LHCN-M2 (cell line): ENCODE data around the gene BRD1. TPM values are rescaled to one million over a fixed set of nuclear protein-coding genes. Genes with fewer than 3 reads are reported as not detected.
"Not testable (repeated sequence)": the region's sequence is repeated elsewhere in the genome, so short reads cannot be mapped to it uniquely, and the experiment has no call there.

Experiments used
- DNase-seq: peaks from one replicate; pipeline ENCODE4 v3.0.0-alpha.2; 2012; ENCODE audit warnings: low read depth
- total RNA-seq: library from RNA; depleted of rRNA; stranded (reverse); fragments of >200 nt; gene quantifications from 2 replicates; pipeline ENCODE4 v1.2.3, GENCODE V29; 2014

The BRD1 gene
- total RNA-seq, 1 experiment from 2014 or later = 17.9 TPM

DNA sequence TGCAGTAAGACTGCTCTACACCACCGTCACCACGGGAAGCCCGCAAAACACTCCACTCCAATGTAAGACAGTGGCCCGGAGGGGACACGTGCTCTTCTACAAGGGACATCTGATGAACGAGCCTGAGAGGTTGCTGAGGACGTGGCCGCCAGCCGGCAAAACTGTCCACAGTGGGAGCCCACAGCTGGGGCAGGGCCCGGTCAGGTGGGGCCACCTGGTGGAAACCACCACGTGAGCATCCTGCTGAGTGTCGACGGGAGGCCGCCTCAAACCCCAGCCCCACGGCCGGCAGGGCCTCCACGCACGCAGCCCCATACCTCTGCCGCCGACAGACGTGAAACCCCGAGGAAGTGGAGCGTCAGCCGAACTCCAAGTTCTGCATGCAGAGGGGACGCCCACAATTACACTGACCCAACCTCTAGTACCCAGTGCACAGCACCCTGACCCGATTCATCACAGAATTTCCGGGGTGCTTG is 42.6 kb downstream of the BRD1 start:
- no peak for DNase-seq

DNA sequence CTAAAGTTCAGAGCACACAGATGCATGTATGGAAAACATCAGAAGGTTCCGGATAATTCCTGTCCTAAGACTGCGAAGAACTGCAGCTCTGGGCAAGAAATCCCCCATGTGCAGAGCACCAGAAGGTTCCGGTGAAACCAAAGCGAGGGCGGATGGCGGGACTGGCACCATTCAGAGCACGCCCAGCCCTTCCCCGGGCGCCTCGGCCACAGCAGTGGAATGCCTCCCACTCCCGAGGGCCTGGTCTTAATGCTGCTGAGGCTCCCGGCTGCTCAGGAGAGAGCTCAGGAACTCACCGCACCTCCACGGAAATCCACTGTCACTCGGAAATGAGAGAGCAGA is 43.1 kb downstream of the BRD1 start:
- no peak for DNase-seq

DNA sequence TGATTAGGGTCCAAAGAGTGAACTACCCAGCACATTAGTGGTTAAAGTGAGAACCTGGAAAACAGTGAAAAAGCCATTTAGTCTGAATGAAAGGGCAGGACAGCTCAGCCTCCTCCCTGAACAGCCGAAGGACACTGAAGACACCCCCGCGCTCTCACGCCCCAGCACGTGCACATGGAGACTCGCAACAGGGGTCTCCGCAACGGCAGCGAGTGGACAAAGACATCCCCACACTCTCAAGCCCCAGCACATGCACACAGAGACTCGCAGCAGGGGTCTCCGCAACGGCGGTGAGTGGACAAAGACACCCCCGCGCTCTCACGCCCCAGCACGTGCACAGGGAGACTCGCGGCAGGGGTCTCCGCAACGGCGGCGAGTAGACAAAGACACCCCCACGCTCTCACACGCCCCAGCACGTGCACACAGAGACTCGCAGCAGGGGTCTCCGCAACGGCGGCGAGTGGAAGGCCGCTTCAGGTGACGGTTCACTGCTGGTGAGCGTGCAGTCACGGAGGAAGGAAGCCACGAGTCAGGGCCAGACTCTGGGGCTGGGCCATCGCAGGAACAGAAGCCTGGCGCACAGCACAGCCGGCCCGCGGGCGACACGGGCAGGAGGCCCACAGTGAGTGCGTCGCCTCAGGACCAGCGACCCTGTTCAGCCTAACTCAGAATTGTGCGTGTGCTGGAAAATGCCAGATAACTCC is 43.6 kb downstream of the BRD1 start:
- no peak for DNase-seq

DNA sequence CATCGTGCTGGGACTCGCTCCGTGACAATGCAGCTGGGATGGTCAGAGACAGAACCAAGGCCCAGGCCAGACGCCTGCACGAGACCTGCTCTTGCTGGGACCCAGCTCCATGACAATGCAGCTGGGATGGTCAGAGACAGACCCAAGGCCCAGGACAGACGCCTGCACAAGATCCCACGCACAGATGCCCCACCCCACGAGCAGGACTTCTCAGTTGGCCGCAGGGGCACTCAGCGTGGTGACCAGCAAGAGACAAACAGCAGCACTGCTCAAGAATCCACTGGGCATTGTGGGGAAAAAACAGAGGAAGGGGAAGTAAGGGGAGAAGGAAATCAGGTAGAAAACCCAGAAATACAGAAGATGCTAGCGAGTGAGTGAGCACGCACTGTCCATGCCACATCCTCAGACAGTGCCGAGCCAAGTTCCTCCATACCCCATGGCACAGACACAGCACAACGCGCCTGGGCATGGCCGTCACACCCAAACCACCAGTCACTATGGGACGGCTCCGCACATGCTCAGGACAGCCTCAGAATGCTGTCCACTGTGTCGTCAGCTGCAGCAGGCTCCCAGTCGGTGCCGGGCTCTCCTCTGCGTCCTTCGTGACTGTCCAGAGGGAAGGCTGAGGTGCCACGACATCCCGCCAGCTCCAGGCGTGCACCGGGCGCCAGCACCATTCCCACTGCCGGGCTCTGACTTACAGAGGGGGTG is 44.5 kb downstream of the BRD1 start:
- DNase-seq = no peak

DNA sequence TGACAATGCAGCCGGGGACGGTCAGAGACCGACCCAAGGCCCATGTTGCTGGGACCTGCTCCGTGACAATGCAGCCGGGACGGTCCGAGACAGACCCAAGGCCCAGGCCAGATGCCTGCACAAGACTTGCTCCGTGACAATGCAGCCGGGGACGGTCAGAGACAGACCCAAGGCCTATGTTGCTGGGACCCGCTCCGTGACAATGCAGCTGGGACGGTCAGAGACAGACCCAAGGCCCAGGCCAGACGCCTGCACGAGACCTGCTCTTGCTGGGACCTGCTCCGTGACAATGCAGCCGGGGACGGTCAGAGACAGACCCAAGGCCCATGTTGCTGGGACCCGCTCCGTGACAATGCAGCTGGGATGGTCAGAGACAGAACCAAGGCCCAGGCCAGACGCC is 45.8 kb downstream of the BRD1 start:
- not testable (repeated sequence) for DNase-seq

DNA sequence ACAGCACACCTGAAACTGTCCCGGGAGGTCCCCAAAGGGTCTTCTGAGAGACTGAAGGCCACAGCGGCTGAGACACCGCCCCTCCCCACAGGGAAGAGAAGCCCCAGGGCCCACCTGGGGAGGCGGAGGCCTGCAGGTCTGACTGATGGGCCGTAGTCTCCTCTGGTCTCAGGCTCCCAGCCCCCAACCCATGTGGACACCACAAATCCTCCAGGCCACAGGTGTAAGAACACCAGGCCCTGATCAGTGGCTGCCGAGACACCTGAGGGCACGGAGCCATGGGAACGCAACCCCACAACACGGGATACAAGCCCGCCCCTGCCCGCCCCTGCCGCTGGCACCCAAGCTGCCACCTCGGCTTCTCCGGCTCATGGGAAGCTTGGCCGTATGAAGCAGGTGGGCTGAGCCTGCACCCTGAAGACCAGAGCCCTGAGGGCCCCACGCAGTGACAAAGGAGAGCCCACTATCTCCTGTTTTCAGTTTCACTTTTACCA is 46.3 kb downstream of the BRD1 start:
- DNase-seq = no peak

DNA sequence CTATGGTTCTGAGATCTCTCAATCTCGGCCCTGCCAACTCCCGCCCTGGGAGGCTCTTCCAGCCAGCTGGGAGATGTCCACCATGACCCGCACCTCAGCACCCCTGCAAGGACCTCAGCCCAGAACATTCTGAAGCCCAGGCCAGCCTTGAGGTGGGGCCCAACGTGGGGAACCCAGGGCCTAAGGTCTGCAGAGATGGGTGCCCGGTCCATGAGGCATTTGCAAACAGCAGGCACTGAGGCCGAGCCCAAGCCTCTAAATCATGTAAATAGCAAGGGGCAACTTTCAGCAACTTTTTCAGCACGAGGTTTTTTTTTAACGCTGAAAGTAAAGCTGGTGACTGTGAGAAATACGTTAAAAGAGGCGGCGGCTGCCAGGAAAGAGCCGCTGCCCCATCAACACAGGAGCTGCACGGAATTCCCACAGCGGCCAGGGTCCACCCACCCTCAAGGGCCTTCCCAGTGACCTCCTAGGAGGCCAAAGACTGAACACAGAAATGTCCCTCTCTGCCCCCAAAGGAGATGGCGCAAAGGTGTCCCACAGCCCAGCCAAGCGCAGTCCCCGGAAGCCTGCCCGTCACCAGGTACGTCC is 46.9 kb downstream of the BRD1 start:
- no peak for DNase-seq

DNA sequence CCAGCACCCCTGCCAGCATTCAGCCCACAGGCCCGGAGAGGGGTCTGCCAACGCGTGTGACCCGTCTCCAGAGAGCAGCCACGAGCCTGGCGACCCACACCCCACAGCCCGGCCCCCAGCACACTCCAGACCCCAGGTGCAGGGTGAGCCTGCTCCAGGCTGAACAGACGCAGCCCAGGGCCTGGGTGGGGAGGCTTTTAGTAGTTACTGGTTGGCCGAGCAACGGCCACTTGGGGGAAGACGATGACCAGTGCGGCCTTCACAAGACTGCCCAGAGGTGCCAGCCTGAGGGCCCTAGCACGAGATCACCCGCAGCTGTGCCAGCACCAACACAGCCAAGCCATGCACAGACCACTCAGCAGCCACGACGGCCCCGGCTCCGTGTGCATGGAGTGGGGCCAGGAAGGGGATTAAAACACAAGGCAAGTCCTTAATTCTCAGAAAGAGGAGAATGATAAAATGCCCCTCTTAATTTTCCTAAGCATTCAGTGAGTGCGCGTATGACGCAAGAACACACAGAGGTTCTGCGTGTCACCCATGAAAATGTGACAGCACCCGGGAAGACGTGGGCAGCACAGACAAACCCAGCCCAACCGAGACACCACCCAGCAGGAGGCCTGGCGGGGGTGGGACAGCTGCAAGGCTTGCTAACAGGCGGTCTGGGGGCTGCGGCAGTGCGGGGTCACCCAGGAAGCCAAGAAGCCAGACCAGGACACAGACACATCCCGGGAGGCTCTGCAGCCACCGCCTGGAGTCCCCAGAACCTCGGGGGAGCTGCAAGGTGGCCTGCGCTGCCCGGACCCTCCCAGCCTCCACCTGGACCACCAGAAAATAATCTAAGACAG is 47.6 kb downstream of the BRD1 start:
- DNase-seq = peak; percentile 52

DNA sequence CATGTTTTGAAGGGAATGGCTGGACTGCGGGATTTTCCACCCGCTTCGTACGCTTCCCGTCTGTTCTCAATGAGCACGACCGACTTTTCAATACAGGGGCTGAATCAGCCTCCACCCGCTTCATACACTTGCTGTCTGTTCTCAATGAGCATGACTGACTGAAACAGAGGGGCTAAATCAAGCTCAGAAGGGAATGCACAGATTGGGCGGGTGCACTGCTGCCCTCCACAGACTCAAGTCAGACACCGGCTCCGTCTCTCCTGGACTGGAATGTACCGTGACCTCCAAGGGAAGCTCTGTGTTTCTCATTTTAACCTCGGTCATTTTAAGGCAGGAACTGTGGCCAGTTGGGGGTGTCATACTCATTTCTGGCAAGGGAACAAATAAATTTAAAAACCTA is 48.5 kb downstream of the BRD1 start:
- peak; percentile 38 for DNase-seq

DNA sequence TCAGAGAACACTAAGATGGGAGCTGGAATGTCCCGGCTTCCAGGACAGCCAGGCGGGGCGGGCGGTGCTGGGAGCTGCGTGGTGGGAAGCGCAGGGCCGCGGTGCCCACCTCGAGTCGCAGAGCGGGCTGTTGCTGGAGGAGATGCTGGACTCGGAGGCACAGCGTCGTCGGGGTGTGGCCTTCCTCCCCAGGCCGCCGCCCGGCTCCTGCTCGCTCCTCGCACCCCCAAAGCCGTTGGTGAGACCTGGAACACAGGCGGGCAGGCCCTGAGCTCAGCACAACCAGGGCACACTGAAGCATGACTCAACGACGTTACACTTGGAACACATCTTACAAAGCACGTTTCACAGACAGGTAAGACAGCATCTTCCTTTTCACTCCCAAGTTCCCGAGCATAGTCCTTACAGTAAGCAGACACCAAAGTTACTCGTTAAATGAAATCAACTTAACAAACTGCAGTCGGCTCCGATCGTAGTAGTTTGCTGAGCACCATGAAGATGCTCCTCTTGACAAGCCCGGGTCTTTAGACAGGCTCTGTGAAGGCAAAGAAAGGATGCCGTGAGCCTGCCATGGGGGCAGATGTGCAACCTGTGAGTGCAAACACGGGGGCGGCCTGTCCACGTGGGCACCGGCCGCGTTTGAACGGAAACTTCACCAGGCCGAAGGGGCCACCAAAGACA is 50.0 kb downstream of the BRD1 start:
- no peak for DNase-seq

DNA sequence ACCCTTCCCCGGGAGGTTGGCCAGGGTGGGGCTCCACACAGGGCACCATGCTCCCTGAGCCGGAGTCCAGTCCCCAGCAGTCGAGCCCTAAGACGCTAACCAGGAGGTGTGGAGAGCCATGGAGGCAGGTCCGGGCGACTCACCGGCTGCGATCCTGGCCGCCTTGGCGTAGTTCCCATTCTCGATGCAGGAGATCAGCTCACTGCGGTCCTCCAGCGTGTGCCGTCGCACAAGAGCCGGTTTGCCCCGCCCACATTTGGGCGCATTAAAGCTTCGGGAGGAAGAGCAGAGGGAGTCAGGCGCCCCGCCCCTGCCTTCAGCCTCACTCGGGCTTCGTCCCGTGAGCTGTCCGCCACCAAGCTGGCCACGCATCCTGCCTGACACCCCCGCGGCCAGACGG is 50.8 kb downstream of the BRD1 start:
- no peak for DNase-seq

DNA sequence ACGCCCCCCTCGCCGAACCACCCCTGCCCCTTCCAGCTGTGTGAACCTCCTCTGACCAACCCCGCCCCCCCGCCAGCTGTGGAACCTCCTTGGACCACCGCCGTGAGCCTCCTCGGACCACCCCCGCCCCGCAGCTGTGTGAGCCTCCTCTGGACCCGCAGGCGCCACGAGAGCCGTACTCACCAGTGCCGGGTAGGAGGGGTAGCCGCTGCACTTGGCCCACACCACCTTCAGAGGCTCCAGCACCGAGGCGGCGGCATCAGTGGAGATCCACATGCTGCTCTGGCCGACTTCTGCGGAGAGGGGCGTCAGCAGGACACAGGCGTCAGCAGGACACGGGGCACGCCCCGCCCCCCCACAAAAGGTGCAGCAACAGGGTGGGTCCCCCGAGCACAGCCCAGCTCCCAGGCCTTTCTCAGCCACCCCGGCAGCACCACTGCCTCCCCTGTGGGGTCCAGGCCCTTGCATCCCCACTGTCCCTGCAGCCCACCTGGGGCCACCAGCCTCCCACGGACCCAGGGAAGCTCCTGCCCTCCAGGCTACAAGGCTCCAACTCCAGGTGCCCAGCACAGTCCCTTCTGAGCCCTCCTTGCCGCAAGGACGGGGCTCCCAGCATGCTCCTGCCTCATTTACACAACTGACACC is 51.7 kb downstream of the BRD1 start:
- DNase-seq = no peak

DNA sequence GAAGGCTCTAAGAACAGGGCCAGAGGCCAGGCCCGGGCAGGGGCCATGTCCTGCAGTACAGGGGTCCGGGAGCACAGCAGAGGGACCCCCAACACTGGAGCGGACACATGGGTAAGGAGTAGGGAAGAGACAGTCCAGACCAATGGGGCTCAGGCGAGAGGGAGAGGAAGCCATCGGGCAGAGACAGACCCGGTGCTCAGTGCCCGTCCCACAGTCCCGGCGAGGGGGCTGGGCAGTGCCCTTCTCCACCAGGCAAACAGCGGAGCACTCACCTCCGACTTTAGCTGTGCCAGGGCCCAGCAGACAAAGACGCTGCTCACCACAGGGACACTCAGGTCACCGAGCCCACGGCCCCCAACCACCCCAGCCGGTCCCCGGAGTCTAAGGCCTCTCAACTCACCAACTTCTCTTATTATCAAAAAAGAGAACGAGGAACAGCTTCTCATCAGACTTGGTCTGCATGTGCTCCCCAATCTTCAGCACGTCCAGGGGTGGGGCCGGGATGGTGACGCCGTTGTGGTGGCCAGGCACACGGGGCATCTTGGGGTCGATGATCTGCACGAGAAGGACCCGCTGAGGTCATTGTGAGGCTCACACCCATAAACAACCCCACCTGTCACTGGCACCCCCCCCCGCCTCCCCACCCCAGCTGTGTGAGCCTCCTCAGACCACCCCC is 52.3 kb downstream of the BRD1 start:
- DNase-seq = no peak

DNA sequence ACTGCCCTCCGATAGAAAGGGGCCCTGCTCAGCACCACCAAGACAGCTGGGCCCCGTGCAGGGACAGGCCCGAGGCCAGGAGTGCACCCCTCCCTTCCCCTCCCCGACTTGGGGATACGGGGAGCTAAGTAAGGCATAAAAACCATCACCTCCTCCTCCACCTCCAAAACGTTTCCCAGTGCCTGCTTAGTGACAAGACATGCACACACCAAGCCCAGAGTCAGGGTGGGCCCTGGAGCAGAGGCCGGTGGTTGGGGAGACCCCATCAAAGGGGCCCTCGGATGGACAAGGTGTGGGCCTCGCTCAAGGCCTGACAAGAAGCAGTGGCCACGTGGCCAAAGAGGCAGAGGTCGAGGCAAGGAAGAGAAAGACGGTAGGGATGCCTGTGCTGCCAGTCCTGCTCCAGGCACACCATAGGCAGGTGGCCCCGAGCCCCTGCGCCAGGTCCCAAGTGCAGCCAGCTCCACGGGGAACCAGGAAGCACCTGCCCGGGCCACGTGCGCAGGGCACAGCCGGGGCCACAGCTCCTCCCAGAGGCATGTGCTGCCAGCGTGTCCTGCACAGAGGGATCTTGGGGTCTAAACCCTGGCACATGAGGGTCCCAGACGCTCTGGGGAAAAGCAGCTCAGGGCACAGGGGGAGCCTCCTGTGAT is 53.0 kb downstream of the BRD1 start:
- no peak for DNase-seq

DNA sequence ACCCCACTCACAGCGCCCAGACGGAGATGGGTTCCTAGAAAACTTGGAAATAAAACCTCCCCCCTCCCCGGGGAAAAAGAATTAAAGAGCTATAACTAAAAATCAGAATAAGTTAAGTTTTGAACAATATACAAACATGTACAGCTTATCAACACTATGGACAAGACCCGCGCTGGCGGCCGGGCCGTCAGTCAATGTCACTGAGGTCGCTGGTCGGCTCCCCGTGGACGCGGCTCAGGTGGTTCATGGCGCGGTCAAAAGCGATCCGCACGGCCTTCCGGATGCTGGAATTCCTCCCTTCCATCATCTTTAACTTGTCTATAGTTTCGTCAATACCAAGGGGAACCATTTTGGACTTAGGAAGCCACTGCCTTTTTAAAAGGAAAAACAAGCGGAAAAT is 53.6 kb downstream of the BRD1 start:
- no peak for DNase-seq

DNA sequence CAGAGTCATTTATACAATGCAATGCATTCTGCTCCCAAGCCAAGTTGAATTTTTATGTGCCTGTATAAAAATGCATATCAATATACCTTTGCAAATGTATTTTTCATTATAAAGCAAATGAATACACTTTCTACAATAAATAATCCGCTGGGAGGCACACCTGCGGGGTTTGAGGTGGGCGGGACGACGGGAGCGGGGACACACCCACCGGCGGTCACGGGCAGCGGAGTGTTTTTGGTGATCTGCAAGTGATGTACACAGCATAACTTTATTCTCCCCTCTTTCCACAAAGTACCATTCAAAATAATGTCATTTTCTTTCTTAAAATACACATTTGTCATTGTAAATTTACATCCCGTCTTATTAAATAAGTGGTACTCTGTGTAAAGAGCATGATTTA is 54.1 kb downstream of the BRD1 start:
- DNase-seq = no peak

DNA sequence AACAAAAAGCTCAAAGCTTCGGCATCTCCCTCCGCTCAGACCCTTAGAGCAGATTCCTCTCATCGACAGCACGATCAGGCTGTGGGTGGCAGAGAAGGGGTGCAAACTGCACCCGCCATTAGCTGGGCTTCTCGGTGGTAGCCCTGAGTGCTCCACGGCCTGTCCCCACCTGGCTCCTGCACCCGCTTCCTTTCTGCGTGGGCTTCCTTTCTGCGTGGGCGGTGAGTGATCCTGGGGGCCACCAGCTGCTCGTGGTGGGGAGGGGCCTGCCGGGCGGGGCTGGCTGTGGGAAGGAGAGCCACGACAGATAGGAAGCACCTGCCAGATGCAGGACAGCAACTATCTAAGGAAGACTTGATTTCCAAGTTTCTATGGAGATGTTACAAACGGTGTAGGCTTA is 55.0 kb downstream of the BRD1 start:
- DNase-seq = no peak

DNA sequence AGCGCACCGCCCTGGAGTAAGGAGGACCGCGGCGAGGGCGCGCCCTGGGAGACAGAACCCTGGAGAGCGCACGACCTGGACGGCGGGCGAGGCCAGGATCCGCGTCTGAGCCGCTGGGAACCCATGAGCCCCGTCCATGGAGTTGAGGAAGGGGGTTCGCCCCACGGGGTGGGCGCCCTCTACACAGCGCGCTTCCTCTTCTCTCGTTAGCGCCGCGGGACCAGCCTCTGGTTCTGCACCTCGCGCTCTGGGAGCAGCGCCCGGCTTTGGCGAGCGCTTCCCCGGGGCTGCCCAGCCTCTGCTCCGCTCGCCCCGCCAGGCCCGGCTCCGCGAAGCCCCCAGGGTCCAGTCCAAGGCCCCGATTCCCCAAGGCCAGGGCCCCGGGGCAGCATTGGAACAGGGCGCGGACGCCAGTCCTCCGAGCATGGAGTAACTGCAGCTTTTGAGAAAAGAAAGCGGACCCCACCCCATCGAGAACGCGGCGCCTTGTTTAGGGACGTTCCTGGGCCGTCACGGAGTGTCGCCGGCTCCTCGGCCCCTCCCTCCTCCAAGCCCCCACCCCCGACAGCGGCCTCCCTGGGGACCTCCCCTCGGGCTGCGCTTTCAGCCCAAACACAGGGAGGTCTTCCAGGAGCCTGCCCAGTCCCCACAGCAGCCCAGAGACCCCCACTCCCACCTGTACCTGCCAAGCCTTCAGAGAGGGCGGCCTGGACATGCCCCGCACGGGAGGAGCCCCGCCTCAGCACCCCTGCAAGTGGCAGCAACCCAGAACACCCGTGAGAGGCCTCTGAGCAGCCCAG is 56.2 kb downstream of the BRD1 start:
- DNase-seq = no peak
